ENCODE results near the gene PGC. TPM values are rescaled to one million over a fixed set of nuclear protein-coding genes. Genes with fewer than 3 reads are reported as not detected.
A peak's percentile ranks its signal among the peaks of the same experiment; 100 is the strongest.

Gene PGC
- polyA plus RNA-seq, 3 donors, result not detected

- Mint-ChIP-seq H3K4me3 (peak within 1 kb of the TSS; percentile 88 to 89), H3K36me3 (peaks cover 3 to 8% of the 10 kb centered on the region in 2 donors), H3K27ac (peak within 1 kb of the TSS in 4 of 7 donors; percentile 40 to 77 (median 65)), H3K9me3 (no peaks in the 10 kb centered on the region), H3K27me3 (ENCODE audit: low read depth in 3 of 3) (peaks cover 3 to 13% (median 6%) of the 10 kb centered on the region in 3 donors), H3K4me1 (peaks cover 67% of the 10 kb centered on the region)
- Histone ChIP-seq H3K79me2 (ENCODE audit: insufficient read depth, low read length) (peaks cover 7% of the 10 kb centered on the region), H3K4me2 (replicated peaks; ENCODE audit: extremely low read depth, low read length, poor library complexity, severe bottlenecking) (peak within 1 kb of the TSS; percentile 93), H3K27me3 (ENCODE audit: control insufficient read depth in 2 of 2, insufficient read depth in 2 of 2, low read length in 2 of 2) (peaks cover 0 to 3% of the 10 kb centered on the region in 2 donors), H3K4me1 (ENCODE audit: control insufficient read depth in 1 of 2, insufficient read depth in 2 of 2, low read length in 2 of 2) (peaks cover 64 to 82% of the 10 kb centered on the region in 2 donors), H3K9me3 (replicated peaks in 1 of 2; ENCODE audit: control insufficient read depth in 1 of 2, insufficient read depth in 1 of 2, low read length in 2 of 2) (no peaks in the 10 kb centered on the region), H2AFZ (ENCODE audit: insufficient read depth, low read depth, low read length, poor library complexity, severe bottlenecking) (peak within 1 kb of the TSS; percentile 94), H3K9ac (ENCODE audit: insufficient read depth, low read length, poor library complexity, severe bottlenecking) (peak within 1 kb of the TSS; percentile 46), H4K20me1 (ENCODE audit: insufficient read depth, low read length) (peaks cover 7% of the 10 kb centered on the region), H3K4me3 (replicated peaks in 1 of 3; ENCODE audit: low read depth in 2 of 3, low read length in 3 of 3) (peak within 1 kb of the TSS; percentile 61 to 84 (median 80)), H3K27ac (ENCODE audit: low read depth in 1 of 2, low read length in 2 of 2) (no peak within 1 kb of the TSS), H3K36me3 (replicated peaks in 1 of 2; ENCODE audit: control insufficient read depth in 1 of 2, insufficient read depth in 2 of 2, low read length in 2 of 2) (no peaks in the 10 kb centered on the region)
- 0% methylated on average over 21 of the region's 36 CpGs for WGBS (ENCODE audit: insufficient coverage)
- DNase-seq, result peak in 1 of 3 donors; percentile 10
- TF ChIP-seq, protein P1, sequence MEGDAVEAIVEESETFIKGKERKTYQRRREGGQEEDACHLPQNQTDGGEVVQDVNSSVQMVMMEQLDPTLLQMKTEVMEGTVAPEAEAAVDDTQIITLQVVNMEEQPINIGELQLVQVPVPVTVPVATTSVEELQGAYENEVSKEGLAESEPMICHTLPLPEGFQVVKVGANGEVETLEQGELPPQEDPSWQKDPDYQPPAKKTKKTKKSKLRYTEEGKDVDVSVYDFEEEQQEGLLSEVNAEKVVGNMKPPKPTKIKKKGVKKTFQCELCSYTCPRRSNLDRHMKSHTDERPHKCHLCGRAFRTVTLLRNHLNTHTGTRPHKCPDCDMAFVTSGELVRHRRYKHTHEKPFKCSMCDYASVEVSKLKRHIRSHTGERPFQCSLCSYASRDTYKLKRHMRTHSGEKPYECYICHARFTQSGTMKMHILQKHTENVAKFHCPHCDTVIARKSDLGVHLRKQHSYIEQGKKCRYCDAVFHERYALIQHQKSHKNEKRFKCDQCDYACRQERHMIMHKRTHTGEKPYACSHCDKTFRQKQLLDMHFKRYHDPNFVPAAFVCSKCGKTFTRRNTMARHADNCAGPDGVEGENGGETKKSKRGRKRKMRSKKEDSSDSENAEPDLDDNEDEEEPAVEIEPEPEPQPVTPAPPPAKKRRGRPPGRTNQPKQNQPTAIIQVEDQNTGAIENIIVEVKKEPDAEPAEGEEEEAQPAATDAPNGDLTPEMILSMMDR (IDR thresholded peaks at IDR 0.05), result no peak
- intact Hi-C loops (cut with micrococcal nuclease), result loop anchor here (5.0 to 10.0 kb wide), 4 partner anchors 43 to 434 kb away; partner anchors contain the start of genes MRPS10 (in 1 of the 2), TFEB (in 1 of the 2) and USP49 (in 1 of the 2)
These were observed 33.6 kb upstream of the PGC start, which contains the start of gene PRICKLE4 for GRCh38 chr6:41780551-41781365. Gene PRICKLE4, plus strand, starts transcription at chr6:41780782. Its CDS starts 2,692 bp downstream, at chr6:41783474.

- TF ChIP-seq, protein P1 (IDR thresholded peaks at IDR 0.05), result peak; percentile 78
- WGBS (ENCODE audit: insufficient coverage), result under 1% methylated on average over 71 of the region's 73 CpGs
- no peaks in the 10 kb centered on the region for H4K20me1 ChIP-seq (ENCODE audit: insufficient read depth, low read length)
- H3K4me3 ChIP-seq (replicated peaks in 1 of 3; ENCODE audit: low read depth in 2 of 3, low read length in 3 of 3), result peak within 1 kb of the TSS; percentile 61 to 84 (median 80)
- peak within 1 kb of the TSS in 6 of 7 donors; percentile 56 to 91 (median 83) for H3K27ac Mint-ChIP-seq
- H3K4me1 ChIP-seq (ENCODE audit: control insufficient read depth in 1 of 2, insufficient read depth in 2 of 2, low read length in 2 of 2), result peaks cover 56 to 74% of the 10 kb centered on the region in 2 donors
- DNase-seq, result peak; percentile 94 to 96 (median 95)
- H2AFZ ChIP-seq (ENCODE audit: insufficient read depth, low read depth, low read length, poor library complexity, severe bottlenecking), result peak within 1 kb of the TSS; percentile 94
- H3K9me3 ChIP-seq (replicated peaks in 1 of 2; ENCODE audit: control insufficient read depth in 1 of 2, insufficient read depth in 1 of 2, low read length in 2 of 2), result no peaks in the 10 kb centered on the region
- H3K9ac ChIP-seq (ENCODE audit: insufficient read depth, low read length, poor library complexity, severe bottlenecking), result peak within 1 kb of the TSS; percentile 46
- H3K36me3 Mint-ChIP-seq, result peaks cover 10 to 16% of the 10 kb centered on the region in 2 donors
- H3K4me1 Mint-ChIP-seq, result peaks cover 59% of the 10 kb centered on the region
- H3K27ac ChIP-seq (ENCODE audit: low read depth in 1 of 2, low read length in 2 of 2), result peak within 1 kb of the TSS in 1 of 2 donors; percentile 57
- H3K36me3 ChIP-seq (replicated peaks in 1 of 2; ENCODE audit: control insufficient read depth in 1 of 2, insufficient read depth in 2 of 2, low read length in 2 of 2), result peaks cover 4 to 8% of the 10 kb centered on the region in 2 donors
- intact Hi-C loops (cut with micrococcal nuclease), result loop anchor here (5.0 to 10.0 kb wide), 7 partner anchors 43 to 435 kb away; partner anchors contain the start of genes MRPS10 (in 1 of the 2), TFEB (in 1 of the 2) and USP49 (in 1 of the 2)
- peak within 1 kb of the TSS; percentile 93 for H3K4me2 ChIP-seq (replicated peaks; ENCODE audit: extremely low read depth, low read length, poor library complexity, severe bottlenecking)
- peaks cover 7% of the 10 kb centered on the region for H3K79me2 ChIP-seq (ENCODE audit: insufficient read depth, low read length)
- no peaks in the 10 kb centered on the region for H3K9me3 Mint-ChIP-seq
- peaks cover 3 to 13% (median 6%) of the 10 kb centered on the region in 3 donors for H3K27me3 Mint-ChIP-seq (ENCODE audit: low read depth in 3 of 3)
- peaks cover 0 to 3% of the 10 kb centered on the region in 2 donors for H3K27me3 ChIP-seq (ENCODE audit: control insufficient read depth in 2 of 2, insufficient read depth in 2 of 2, low read length in 2 of 2)
- peak within 1 kb of the TSS; percentile 89 to 92 for H3K4me3 Mint-ChIP-seq
These were observed 32.8 kb upstream of the PGC start, which contains the start of gene FRS3 for GRCh38 chr6:41779788-41780550. Gene FRS3, minus strand, starts transcription at chr6:41779900. Its CDS starts 2,913 bp downstream, at chr6:41776987.

Measured in CD14-positive monocyte (primary cell).